Cardiac muscle cell (in vitro differentiated cells and primary cell): ENCODE measurements around the gene MARK2. TPM values are rescaled to one million over a fixed set of nuclear protein-coding genes. Genes with fewer than 3 reads are reported as not detected.
A peak's percentile ranks its signal among the peaks of the same experiment; 100 is the strongest.

Source experiments
- DNase-seq, 2 donors: peaks; one replicate each; pipeline versions ENCODE4 v3.0.0 to v3.0.0-alpha.2; 2010 to 2017; ENCODE audit warnings: low read depth in 1 of 2, low spot score in 1 of 2
- H3K27ac ChIP-seq: fragments of 200-600 bp; sonication (generic); 2 replicates; pipeline ENCODE4 v1.5.1; 2016
- H3K27me3 ChIP-seq: fragments of 200-600 bp; sonication (generic); 2 replicates; pipeline ENCODE4 v1.6.0; 2016; ENCODE audit warnings: control low read depth
- H3K36me3 ChIP-seq: fragments of 200-600 bp; sonication (generic); 2 replicates; pipeline ENCODE4 v1.5.1; 2016; ENCODE audit warnings: control low read depth
- H3K4me1 ChIP-seq: fragments of 200-600 bp; sonication (generic); 2 replicates; pipeline ENCODE4 v1.8.1; 2017; ENCODE audit warnings: low read depth, mild to moderate bottlenecking, mixed run types
- H3K4me3 ChIP-seq: fragments of 200-600 bp; sonication (generic); 2 replicates; pipeline ENCODE4 v1.5.1; 2016; ENCODE audit warnings: mild to moderate bottlenecking
- H3K9me3 ChIP-seq: fragments of 200-600 bp; sonication (generic); 2 replicates; pipeline ENCODE4 v1.5.1; 2017; ENCODE audit warnings: low read depth, mild to moderate bottlenecking, control low read depth
- CTCF ChIP-seq: IDR thresholded peaks from 2 replicates; pipeline ENCODE4 v1.5.1; 2012; ENCODE audit warnings: low read depth, mild to moderate bottlenecking, low read length
- polyA plus RNA-seq: library from polyadenylated mRNA; unstranded; fragments of >200 nt; fragmentation: Nextera tagmentation; extraction: Ambion mirVana; gene quantifications from 2 replicates; pipeline ENCODE4 v1.2.1, GENCODE V29; 2016
- total RNA-seq: library from RNA; depleted of rRNA; stranded (reverse); fragments of >200 nt; gene quantifications from 2 replicates; pipeline ENCODE4 v1.2.3, GENCODE V29; 2016

Gene MARK2
- total and polyA plus RNA-seq, 2 experiments from 2014 or later, result 31.0 to 37.2 TPM

GRCh38 chr11:63813563-63814382 lies 25.1 kb upstream of the MARK2 start:
- TF ChIP-seq CTCF, result no peak
- DNase-seq, result peak; percentile 62 to 73
- H3K27me3 ChIP-seq, result no peaks in the 10 kb centered on the region

DNA sequence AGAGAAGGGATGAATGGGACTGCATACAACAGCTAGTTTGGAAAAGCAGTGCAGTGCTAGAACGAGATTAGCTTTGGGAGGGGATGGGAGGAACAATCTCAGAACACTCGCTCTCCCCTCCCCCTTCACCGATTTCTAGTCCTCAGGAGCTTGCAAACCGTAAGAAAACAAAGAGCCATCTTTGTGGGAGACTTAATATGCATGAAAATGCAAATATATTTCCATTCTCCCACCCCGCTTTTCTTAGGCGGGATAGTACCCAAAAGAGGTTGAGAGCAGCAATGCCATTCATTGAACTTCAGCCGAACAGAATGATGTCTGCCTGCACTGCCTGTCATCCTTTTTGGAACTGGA lies 24.6 kb upstream of the MARK2 start:
- Histone ChIP-seq H3K27me3 (no peaks in the 10 kb centered on the region), H3K4me1 (no peaks in the 10 kb centered on the region), H3K27ac (peak overlapping the region; percentile 92), H3K36me3 (peaks cover 23% of the 10 kb centered on the region), H3K9me3 (no peaks in the 10 kb centered on the region), H3K4me3 (peak overlapping the region; percentile 98)
- DNase-seq, result peak in 1 of 2 donors; percentile 6
- no peak for TF ChIP-seq CTCF

More at GRCh38 chr11:63813563-63814382, 25.1 kb upstream of the MARK2 start:
- Histone ChIP-seq H3K27ac (peak overlapping the region; percentile 92), H3K4me3 (peak overlapping the region; percentile 98), H3K9me3 (no peaks in the 10 kb centered on the region), H3K36me3 (peaks cover 18% of the 10 kb centered on the region), H3K4me1 (no peaks in the 10 kb centered on the region)

- H3K4me1 ChIP-seq, result no peaks in the 10 kb centered on the region
- no peak for TF ChIP-seq CTCF
Measured at GRCh38 chr11:63816166-63816565, 22.7 kb upstream of the MARK2 start.

DNA sequence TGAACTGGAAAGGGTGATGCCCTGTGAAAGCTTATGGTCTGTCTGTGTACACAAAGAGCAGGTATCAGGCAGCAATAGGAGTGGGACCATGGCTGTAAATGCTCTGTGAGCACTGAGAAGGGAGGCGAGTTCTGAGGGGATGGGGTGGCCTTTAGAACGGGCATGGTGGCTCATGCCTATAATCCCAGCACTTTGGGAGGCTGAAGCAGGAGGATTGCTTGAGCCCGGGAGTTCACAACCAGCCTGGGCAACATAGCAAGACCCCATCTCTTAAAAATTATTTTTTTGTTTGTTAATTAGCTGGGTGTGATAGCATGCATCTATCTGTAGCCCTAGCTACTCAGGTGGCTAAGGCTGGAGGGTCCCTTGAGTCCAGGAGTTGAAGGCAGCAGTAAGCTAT lies 22.2 kb upstream of the MARK2 start:
- H3K27ac ChIP-seq, result no peak overlapping the region

More at GRCh38 chr11:63816166-63816565, 22.7 kb upstream of the MARK2 start:
- no peak overlapping the region for H3K4me3 ChIP-seq
- no peaks in the 10 kb centered on the region for H3K27me3 ChIP-seq
- no peaks in the 10 kb centered on the region for H3K9me3 ChIP-seq
- H3K27ac ChIP-seq, result no peak overlapping the region
- H3K36me3 ChIP-seq, result peaks cover 30% of the 10 kb centered on the region
- no peak for DNase-seq

DNA sequence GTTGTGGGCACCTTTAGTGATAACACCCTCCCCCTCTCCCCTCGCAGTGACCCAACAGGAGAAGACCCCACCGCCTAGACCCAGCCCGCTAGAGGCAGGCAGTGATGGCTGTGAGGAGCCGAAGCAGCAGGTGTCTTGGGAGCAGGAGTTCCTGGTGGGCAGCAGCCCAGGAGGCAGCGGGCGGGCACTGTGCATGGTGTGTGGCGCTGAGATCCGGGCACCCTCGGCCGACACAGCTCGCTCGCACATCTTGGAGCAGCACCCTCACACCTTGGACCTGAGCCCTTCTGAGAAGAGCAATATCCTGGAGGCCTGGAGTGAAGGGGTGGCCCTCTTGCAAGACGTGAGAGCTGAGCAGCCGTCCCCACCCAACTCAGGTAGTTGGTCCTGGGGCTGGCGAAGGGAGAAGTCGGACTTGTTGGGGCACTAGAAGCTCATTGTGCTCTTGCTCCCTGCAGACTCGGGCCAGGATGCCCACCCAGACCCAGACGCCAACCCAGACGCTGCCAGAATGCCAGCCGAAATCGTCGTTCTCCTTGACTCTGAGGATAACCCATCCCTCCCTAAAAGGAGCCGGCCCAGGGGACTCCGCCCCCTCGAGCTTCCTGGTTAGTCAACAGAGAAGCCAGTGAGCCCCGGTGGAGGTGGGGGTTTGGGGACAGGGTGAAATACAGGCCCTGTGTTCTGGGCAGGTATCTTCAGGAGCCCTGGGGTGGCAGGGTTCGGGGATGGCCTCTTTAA lies 21.0 kb upstream of the MARK2 start:
- no peaks in the 10 kb centered on the region for H3K4me1 ChIP-seq
- no peaks in the 10 kb centered on the region for H3K27me3 ChIP-seq
- no peak overlapping the region for H3K4me3 ChIP-seq
- no peak overlapping the region for H3K27ac ChIP-seq
- DNase-seq, result no peak
- peaks cover 39% of the 10 kb centered on the region for H3K36me3 ChIP-seq
- H3K9me3 ChIP-seq, result no peaks in the 10 kb centered on the region
- TF ChIP-seq CTCF, result no peak

More for the DNA sequence above, 22.2 kb upstream of the MARK2 start:
- no peak for DNase-seq
- Histone ChIP-seq H3K36me3 (peaks cover 30% of the 10 kb centered on the region), H3K9me3 (no peaks in the 10 kb centered on the region), H3K4me3 (no peak overlapping the region), H3K27me3 (no peaks in the 10 kb centered on the region), H3K4me1 (no peaks in the 10 kb centered on the region)
- TF ChIP-seq CTCF, result no peak
